8988T (cell line): ENCODE measurements around the gene SUPT3H.

Experiments used
- DNase-seq: peaks from one replicate; pipeline ENCODE4 v3.0.0; 2011

Gene SUPT3H

DNA sequence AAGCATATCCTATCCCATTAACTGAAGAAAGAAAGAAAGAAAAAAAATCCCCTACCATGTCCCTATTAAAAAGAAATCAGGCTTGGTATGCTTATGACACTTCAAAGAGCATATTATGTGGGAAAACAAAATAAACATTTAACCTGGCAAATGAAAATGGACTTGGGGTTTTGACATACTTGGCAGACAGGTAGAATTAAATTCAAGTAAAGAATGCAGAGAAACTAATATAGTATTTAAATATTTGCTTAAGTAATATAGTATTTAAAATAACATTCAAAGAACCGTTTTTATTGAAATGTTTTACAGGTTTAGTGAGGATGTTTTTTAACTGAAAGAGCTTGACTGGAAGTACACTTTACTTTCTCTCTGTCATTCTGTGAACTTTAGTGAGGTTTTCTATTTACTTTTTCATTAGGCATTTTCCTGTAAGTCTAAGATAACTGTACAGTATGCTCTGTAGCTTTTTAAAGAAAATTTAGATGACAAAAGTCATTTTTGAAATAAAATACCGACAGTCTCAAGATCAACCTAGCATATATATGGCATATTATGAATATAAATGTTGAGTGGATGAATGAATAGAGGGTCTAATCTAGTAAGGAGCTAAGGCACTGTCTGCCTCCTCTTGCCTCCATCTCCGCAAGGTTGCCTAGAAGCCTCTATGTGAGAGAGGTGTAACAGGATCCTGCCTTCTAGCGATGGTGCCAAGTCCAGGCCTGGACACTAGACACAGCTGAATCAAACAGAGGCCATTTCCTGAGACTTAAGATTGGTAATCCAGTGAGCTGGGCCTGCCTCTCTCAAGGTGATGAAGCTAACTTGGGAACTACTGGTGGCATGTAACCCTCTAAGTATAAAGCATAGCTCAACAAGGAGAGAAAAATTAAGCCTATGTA, 394.0 kb downstream of the SUPT3H start:
- DNase-seq: no peak

DNA sequence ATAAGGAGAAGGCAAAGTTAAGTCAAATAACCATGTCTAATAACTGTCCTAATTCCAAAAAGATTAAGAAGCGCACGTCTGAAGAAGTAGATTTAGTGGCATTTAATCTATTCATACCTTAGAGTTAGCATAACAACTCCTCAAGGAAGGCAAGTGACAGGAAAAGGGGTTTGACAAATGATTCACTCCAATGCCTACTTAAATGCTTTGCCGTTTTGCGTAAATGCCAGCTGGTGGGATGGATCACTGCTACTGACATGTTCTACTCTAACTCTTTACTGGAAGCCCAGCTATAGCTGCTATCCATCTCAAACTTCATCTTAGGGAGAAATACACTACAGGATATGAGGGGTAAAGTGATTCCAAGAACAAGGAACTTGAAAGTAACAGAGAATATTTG, 396.9 kb downstream of the SUPT3H start:
- no peak for DNase-seq

DNA sequence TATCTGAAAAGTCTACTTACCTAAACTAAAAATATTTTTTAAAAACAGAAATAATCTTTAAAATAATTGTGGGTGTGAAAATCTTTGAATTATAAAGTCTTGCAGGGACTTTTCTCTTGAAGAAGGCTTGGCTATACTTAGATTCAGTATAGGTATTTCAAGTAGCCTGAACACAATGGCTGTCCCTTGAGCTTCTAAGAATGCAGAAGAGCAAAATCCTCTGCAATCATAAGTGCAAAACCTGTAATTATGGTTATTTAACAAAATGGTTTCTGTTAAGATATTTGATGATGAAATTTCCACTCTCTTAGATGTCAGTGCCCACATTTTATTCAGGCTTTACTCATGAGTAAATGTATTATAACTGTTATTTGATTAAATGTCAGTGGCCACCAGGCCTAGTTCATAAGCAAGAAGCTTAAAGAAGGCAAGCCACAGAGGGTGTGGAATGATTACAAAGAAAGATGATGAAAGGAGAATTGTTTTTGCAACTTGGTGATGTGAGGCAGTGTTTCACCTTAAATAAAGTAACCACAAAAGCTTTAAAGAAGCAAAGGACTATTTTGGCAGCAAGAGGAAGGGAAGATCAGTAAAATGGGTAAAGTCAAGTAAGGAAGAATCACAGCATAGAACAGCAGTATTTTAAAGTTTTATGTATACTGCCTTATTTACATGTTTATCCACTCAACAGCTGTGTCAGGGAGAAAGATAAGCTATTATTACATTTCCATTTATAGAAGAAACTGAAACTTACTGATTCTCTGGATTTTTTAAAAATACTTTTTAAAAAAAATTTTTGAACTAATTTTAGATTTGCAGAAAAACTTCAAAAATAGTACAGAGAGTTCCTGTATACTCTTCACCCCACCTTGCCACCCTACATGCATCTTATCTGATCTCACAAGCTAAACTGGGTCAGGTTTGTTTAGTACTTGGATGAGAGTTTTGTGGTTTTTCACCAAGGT, 400.8 kb downstream of the SUPT3H start:
- no peak for DNase-seq

DNA sequence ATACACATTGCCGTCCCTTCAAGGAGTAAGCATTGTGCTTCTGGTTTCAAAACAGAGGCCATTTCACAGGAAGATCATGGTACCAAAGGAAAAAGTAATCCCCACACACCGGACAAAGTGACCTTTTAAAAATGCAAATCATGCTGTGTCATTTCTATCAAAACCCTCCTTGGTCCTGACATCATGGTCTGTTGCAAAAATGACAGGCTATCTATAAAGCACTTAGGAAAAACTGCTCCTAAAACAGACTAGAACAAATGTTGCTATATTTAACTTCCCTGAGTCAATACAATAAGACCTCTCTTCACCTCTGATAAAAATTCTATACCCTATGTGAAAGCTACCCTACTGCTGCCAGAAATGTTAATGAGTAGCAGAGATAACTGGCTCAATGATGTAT, 403.2 kb downstream of the SUPT3H start:
- no peak for DNase-seq

DNA sequence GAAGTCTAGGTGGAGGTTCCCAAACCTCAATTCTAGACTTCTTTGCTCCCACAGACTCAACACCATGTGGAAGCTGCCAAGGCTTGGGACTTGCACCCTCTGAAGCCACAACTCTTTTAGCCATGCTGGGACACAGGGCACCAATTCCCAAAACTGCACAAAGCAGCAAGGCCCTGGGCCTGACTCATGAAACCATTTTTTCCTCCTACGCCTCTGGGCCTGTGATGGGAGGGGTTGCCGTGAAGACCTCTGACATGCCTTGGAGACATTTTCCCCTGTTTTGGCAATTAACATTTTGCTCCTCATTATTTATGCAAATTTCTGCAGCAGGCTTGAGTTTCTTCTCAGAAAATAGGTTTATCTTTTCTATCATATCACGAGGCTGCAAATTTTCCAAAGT, 405.0 kb downstream of the SUPT3H start:
- no peak for DNase-seq

DNA sequence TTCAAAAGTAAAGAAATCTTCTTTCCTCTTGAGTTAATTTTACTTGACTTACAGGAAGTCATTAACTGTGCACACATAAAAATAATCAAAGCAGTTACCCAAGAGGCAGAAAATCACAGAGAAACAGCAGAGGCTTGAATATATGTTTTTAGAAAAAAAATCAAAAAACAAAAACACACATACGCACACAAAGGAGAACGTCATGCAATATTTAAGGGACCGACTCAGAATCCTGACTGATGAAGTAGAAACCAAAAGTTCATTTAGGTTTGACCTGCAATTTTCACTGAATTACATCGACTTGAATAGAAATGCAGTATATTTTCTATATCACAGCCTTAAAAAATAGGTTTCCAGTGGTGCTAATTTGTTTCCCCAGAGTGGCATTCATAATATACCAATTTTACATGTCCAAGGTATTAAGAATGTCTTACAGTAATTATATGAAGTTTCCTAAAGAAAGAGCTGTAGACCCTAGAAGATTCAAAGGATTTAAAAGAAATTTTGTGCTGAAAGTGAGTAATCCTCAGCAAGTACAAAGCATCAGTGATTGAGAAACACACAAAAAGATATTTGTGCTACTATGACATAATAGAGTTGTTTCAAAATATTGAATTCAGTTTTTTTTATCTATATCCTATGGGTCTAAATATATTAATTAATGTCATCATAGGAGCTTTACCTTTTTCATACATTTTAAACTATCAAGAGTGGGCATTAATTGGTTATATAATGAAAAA, 408.1 kb downstream of the SUPT3H start:
- DNase-seq: no peak

DNA sequence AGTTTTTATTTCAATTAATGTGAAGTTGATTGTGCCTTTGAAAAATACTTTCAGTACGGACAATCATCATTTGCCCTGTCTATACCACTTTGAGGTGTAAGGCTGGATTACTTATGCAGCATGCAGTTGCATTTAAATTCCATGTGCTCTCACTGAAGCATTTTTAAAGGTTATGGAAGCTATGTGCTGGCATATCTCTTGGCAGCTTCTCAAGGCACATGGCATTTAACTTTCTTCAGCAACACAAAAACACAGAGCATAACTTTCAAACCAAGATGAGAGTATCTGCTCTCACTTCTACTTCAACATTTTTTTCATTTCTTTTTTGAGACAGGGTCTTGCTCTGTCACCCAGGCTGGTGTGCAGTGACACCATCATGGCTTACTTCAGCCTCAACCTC, 410.3 kb downstream of the SUPT3H start:
- DNase-seq: no peak

DNA sequence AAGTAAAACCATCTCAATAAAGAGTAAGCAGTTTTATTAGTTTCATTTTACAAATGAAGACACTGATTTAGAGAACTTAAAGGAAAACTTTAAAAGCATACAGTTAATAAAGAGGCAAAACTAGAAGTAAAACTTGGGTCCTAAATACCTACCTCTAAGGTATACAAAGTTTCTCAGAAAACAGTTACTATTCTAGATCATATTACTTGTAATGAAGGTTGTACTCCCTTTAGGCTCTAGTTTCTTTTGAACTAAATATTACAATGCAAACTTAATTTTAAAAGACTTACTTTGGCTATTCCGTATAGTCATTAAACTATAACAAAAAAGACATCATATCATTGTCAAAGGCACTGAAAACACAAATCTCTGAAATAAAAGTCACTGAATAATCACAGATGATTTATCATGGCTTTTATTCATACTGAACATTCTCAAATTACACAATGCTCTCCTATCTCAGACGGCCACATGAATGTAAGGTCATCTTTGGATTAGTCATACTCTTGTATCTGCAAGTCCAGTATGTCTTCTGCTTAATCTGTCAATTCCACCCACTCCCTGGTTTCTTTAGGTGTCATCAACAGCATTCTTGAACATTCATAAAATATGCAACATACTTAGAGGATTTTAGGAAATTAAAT, 411.2 kb downstream of the SUPT3H start:
- no peak for DNase-seq

DNA sequence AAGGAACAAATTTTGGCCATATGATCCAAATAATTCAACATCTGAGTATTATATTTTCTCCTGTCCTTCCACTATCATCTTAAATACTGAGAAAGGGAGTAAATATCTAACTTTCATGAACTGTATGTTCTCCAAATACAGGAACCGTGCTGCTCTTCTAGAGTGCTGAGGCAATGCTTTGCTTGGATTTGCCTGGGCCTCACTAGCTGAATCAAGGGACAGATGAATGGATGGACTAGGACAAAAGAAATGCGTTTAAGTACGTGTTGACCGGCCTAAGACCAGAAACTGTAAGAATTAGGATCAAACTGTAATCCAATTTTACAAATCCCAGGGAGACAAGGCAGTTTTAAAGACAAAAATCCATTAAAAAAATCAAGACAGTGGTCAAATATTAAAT, 412.0 kb downstream of the SUPT3H start:
- no peak for DNase-seq

DNA sequence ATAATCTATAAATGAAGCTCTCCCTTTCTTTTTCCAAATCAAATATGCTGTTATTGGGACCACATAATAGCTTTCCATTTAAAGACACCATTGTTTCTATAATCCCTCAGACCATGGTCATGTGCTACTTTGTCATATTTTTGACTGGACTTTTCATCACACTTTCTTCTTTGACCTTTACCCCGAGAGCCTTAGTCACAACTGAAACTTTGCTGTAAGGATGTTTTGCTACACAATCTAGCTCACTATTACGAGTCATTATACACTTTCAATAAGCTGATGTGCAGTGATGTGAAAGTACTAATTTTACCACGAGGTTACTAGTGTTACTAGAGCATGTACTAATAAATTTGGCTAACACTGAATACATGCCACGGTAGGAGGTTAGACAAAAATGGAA, 416.8 kb downstream of the SUPT3H start:
- DNase-seq: no peak

DNA sequence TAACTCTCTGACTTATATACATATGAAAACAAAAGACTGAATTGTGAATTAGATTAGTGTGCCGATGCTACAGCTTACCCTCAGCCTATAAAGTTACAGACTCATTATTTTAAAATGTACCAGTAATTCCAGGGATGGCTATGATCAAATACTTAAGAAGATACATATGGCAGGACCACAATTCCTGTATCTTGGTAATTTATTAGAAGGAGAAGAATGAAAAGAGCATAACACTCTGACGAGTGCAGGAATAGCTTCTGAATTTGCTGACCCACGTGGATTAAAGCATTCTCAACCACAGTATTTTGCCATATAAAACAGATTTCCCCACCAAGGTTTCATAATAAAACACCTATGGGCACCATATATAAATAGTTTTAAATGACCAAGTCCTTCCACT, 418.1 kb downstream of the SUPT3H start:
- no peak for DNase-seq

DNA sequence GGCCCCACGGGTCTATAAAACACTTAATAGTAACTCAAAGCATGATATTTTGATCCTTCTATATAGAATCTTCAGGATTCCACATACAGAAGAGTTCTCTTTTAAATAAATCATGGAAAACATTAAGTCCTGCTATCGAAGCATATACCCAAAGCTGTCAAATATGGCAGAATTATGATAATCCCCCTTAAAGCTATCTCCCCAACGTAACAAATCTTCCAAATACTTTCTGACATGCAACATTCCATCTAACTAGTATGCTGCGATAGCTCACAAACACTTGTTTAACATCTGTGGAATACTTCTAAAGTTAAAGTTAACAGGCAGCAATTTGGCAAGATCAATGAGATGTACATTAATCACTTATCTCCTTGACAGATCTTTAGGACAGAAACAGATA, 420.6 kb downstream of the SUPT3H start:
- no peak for DNase-seq

DNA sequence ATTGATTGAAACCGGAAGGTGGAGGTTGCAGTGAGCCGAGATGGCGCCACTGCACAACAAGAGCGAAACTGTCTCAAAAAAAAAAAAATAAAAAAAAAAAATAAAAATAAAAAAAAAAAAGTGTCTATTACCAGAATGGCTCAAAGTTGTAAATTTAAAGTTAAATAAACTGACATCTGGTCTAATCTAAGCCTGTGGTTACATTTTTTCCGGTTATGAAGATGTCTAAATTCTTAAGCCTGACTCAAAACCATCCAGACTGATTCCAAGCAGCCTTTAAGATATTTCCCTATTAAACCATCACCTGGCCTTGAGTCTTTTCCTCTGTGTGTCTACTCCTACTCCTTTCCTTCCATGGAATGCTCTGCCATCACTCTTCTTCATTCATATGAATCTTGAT, 421.3 kb downstream of the SUPT3H start:
- no peak for DNase-seq

DNA sequence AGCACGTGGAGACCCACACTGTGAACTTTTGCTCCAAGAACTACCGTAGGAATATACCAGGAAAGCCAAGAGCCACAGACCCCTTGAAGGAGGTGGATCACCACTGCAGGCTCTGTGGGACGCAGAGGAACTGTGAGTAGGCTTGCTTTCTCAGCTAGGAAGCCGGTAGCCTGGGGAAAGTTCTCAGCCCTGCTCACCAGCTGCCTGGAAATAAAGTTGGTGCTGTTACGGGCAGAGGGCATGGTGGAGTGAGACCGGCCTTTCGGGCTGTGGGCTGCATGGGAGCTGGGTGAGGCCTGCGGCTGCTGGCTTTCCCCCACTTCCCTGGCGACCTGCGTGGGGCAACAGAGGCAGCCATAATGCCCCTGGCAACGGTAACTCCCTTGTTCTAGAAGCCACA, 422.6 kb downstream of the SUPT3H start:
- DNase-seq: no peak

DNA sequence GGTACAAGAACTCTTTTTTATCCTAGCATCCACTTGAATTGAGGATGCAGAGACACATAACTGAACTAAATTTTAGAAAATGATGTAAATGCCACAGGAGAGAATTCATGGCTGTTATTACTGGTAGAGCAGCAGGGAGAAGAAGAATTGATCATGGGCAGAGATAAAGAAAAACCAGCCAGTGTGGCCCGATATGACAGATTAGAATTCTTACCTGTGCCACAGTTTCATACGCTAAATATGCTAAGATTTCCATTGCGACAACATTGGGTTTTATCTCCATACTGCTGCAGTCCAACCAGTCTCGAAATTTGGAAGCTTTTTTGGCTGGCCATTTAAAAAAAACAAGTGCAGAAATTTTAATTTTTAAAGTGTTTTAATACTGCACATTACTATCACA, 423.5 kb downstream of the SUPT3H start:
- no peak for DNase-seq

DNA sequence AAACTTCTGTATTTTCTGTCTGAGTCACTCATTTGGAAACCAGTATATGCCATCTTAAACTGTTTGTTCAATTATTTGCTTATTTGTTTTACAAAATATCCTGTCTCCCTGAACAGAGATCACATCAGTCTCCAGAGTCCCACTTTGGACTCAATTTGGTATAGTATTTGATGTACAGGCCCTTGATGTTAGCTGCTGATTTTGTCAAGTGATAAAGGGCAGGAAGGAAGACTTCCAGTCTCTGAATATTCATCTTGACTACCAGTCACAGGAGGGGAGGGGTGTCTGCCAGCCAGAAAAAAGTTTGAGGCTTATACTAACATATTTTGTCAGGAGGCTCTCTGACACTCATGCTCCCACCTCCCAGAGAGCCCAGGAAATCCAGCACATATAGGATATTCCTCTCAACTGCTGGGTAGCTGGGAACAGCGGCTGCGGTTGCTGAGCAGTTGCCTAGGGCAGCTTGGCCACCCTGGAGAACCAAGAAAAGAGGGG, 426.4 kb downstream of the SUPT3H start:
- no peak for DNase-seq

DNA sequence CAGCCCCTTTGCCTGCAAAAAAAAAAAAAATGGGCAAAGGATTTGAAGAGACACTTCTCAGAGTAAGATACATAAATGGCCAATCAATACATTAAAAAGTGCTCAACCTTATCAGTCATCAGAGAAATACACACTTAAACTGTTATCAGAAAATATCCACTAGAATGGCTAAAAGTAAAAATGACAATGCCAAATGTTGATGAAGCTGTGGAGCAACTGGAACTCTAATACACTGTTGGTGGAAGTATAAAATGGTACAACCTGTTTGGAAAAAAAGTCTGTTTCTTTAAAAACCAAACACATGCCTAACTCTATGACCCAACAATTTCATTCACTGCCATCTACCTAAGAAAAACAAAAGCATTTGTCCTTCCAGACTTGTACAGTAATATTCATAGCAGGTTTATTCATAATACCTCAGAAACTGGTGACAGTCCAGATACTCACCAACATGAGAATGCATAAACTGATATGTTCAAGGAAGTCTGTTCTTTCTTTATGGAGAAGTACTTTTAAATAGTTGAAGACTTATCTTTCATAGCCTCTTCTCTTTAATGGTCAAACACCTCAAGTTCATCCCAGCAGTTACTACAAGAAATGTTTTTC, 428.0 kb downstream of the SUPT3H start:
- DNase-seq: no peak

DNA sequence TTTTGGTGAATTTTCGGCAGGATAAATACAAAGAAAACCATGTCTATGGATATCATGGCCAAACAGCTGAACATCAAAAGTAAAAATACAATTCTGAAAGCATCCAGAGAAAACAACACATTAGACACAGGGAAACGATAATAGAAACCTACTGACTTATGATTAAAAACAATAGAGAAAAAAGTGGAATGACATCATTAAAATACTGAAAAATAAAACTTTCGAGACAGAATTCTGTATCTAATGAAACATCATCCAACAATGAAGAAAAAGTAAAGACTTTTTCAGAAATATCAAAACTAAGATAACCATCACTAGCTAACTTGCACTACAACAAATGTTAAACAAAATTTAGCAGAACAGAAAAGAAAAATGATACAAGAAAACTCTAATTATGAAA, 434.2 kb downstream of the SUPT3H start:
- no peak for DNase-seq

DNA sequence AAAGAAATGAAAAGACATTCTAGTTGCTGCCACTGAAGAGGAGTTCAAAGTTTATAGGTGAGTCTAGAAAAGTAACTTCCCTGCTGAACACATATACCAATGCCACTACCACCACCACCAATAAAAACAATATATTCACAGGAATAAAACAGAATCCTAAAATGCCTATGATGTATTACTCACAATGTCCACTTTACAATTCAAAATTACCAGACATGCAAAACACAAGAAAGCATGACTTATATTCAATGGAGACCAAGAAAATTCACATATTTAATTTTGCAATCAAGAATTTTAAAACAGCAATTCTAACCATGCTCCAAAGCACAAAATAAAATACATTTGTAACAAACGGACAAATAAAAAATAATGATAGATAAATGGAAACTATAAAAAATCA, 434.9 kb downstream of the SUPT3H start:
- no peak for DNase-seq

DNA sequence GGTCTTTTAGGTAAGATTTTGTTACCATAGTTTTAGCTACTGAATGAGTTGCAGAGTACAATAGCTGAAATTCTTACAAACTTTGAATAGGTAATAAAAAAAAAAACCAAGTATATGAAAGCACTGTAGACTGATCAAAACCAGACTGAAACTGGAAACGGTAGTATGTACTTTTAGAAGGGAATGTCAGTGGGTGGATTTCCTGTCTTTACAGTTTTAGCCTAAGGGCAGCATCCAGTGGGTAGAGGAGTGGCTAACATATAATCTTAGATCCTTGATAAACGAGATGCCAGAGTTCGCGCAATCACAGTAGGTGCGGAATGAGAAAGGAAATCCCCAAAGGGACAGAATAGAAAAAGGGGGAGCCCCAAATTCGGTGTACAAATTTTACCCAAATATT, 435.5 kb downstream of the SUPT3H start:
- no peak for DNase-seq

DNA sequence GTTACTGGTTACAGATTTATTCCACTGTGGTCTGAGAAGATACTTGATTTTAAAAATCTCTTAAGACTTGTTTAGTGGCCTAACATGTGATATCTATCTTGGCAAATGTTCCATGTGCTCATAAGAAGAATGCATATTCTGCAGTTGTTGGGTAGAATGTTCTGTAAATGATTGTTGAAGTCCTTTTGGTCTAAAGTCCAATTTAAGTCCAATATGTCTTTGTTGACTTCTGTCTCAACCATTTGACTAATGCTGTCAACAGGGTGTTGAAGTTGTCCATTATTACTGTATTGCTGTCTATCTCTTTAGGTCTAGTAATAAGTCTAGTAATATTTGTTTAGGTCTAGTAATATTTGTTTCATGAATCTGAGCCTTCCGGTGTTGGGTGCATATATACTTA, 437.4 kb downstream of the SUPT3H start:
- DNase-seq: no peak

DNA sequence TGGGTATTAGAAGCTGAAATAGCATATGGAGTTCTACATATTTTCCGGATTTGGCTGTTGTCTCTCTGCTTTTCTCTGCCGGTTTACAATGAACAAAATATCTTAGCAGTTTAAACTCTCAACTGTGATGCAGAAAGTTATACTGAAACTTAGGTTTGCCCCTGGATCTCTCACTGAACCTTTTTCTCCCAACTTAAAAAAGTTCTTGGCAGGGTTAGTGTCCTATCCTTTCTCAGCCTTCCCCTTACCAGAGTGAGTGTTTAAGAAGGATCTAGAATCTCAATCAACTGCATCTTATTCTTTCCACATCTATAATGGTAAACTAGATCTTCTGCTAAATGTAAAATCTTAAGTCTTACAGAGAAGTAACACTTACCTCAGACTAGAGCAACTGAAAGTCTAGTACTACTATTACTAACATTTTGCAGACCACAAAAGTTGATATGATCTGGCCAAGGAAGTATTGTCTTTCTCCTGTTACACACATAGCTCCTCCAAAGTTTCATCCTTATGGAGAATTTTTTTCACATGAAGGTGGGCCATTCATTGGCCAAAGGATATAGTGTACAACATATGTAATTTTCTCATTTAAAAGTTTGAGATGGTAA, 441.9 kb downstream of the SUPT3H start:
- no peak for DNase-seq
